UCSD-AML1 (cell line): ENCODE data around the gene PFKM.

Experiments used
- DNase-seq: peaks from one replicate; lab custom pipeline; 2025; ENCODE audit not compliant: unreplicated experiment; lab: John Stamatoyannopoulos, UW

Gene PFKM

GRCh38 chr12:48184549-48184922, 65.4 kb downstream of the PFKM start:
- DNase-seq = no peak

GRCh38 chr12:48185181-48185919, 66.2 kb downstream of the PFKM start:
- DNase-seq = no peak

- no peak for DNase-seq
These were observed 68.9 kb downstream of the PFKM start for GRCh38 chr12:48187916-48188695.

GRCh38 chr12:48189331-48190125, 70.4 kb downstream of the PFKM start:
- peak; percentile 28 for DNase-seq

GRCh38 chr12:48191096-48191495, 71.9 kb downstream of the PFKM start:
- no peak for DNase-seq

- DNase-seq = no peak
These were observed 73.7 kb downstream of the PFKM start for GRCh38 chr12:48192861-48193260.

- DNase-seq = no peak
These were observed 74.5 kb downstream of the PFKM start for GRCh38 chr12:48193623-48194022.

GRCh38 chr12:48194799-48195201, 75.6 kb downstream of the PFKM start:
- no peak for DNase-seq
